ENCODE measurements around the gene FAM219B.

The FAM219B gene

GRCh38 chr15:74863239-74864056, 43.2 kb downstream of the FAM219B start:
- H3K4me1 ChIP-seq (ENCODE audit: control insufficient read depth, insufficient read depth, low read length, unreplicated experiment): peaks cover 10% of the 10 kb centered on the region
- H3K4me3 ChIP-seq (ENCODE audit: low read depth, low read length): no peak overlapping the region
- H3K27me3 ChIP-seq (ENCODE audit: insufficient read depth, low read length): no peaks in the 10 kb centered on the region
- no peak overlapping the region for H2AFZ ChIP-seq (ENCODE audit: low read length, unreplicated experiment)
- peaks cover 32% of the 10 kb centered on the region for H3K79me2 ChIP-seq (ENCODE audit: control insufficient read depth, insufficient read depth, low read length, unreplicated experiment)
- H3K36me3 ChIP-seq (ENCODE audit: insufficient read depth, low read length): peaks cover 9% of the 10 kb centered on the region; the same call in 1 of the 2 replicates
- no peak overlapping the region for H3K27ac ChIP-seq (ENCODE audit: low read depth, low read length)

DNA sequence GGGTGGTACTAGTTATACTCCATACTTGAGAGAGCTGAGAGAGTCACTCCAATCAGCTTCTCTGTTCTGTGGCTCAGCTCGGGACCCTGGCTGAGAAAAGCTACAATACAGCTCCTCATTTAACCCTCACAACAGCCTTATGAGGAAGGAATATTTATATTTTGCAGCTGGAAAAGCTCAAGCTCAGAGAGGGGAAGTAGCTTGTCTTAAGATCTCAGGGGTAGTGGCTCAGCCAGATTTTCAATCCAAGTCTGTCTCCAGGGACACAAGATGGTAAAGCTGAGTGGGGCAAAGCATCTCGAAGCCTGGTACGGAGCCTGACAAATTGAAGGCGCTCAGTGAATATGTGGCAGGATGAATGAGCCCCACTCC, 48.3 kb downstream of the FAM219B start:
- Histone ChIP-seq H3K4me1 (ENCODE audit: control insufficient read depth, insufficient read depth, low read length, unreplicated experiment) (peaks cover 1% of the 10 kb centered on the region), H3K79me2 (ENCODE audit: control insufficient read depth, insufficient read depth, low read length, unreplicated experiment) (peaks cover 12% of the 10 kb centered on the region), H2AFZ (ENCODE audit: low read length, unreplicated experiment) (no peak overlapping the region), H3K27ac (ENCODE audit: low read depth, low read length) (no peak overlapping the region), H3K4me3 (ENCODE audit: low read depth, low read length) (no peak overlapping the region), H3K36me3 (ENCODE audit: insufficient read depth, low read length) (no peaks in the 10 kb centered on the region), H3K27me3 (ENCODE audit: insufficient read depth, low read length) (no peaks in the 10 kb centered on the region)

DNA sequence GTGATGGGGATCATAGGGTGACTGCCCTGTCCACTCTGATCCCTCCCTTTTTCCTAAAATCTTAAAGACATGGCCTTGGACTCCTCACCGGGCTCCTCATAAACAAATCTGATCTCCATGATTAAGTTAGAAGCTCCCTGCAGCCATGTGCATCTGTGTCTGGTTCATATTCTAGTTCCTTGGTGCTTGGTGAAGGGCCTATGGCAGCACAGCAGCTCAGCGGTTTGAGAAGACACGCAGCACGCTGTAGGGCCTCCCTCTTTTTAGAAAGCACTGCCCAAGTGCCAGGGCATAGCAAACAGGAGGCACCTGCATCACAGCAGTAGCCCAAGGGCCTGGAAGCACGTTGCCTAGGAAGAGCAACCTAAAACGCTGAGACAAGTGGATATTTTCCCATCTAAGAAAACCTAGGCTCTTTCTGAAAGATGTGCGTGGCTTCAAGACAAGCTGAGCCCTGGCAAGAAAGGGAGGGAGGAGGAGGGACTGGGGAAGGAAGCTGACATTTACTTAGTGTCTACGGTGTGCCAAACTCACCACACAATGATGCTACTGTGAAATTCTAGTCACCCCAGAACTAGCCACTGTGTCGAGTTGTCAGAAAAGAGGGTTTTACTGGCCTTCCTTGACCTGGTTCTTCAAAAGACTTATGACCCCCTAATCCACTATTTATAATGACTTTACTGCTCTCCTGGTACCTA, 48.8 kb downstream of the FAM219B start:
- Histone ChIP-seq H3K79me2 (ENCODE audit: control insufficient read depth, insufficient read depth, low read length, unreplicated experiment) (peaks cover 12% of the 10 kb centered on the region), H3K27me3 (ENCODE audit: insufficient read depth, low read length) (no peaks in the 10 kb centered on the region), H3K4me3 (ENCODE audit: low read depth, low read length) (no peak overlapping the region), H3K36me3 (ENCODE audit: insufficient read depth, low read length) (no peaks in the 10 kb centered on the region), H3K27ac (ENCODE audit: low read depth, low read length) (no peak overlapping the region), H3K4me1 (ENCODE audit: control insufficient read depth, insufficient read depth, low read length, unreplicated experiment) (no peaks in the 10 kb centered on the region), H2AFZ (ENCODE audit: low read length, unreplicated experiment) (no peak overlapping the region)

DNA sequence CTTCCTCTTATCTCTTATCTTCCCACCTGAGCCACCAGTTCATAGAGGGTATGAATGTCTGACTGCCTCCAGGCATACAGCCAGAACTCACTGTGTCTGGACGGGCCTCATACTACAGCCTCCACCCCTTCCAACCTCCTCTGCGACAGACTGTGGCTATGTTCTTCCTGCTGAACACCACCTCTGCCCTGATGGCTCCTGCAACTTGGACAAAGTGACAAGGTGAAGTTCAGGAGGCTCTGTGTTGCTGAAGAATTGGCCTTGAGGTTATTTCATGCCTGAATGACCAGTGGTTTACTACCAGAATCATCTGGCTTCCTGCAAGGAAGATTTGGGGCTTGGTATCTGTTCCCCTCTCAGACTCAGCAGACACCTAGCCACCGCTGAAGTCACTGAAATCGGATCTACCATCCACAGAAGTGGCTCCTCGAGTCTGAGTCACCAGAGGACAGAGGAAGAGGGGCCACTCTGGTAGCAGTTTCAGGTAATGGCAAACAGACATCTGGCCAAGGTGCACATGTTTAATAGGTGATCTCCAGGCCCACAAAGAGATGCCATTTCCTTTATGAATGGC, 49.5 kb downstream of the FAM219B start:
- H3K27ac ChIP-seq (ENCODE audit: low read depth, low read length): no peak overlapping the region
- peaks cover 3% of the 10 kb centered on the region; the same call in 1 of the 2 replicates for H3K36me3 ChIP-seq (ENCODE audit: insufficient read depth, low read length)
- no peak overlapping the region for H2AFZ ChIP-seq (ENCODE audit: low read length, unreplicated experiment)
- H3K79me2 ChIP-seq (ENCODE audit: control insufficient read depth, insufficient read depth, low read length, unreplicated experiment): peaks cover 12% of the 10 kb centered on the region
- no peak overlapping the region for H3K4me3 ChIP-seq (ENCODE audit: low read depth, low read length)
- H3K4me1 ChIP-seq (ENCODE audit: control insufficient read depth, insufficient read depth, low read length, unreplicated experiment): no peaks in the 10 kb centered on the region
- H3K27me3 ChIP-seq (ENCODE audit: insufficient read depth, low read length): no peaks in the 10 kb centered on the region

DNA sequence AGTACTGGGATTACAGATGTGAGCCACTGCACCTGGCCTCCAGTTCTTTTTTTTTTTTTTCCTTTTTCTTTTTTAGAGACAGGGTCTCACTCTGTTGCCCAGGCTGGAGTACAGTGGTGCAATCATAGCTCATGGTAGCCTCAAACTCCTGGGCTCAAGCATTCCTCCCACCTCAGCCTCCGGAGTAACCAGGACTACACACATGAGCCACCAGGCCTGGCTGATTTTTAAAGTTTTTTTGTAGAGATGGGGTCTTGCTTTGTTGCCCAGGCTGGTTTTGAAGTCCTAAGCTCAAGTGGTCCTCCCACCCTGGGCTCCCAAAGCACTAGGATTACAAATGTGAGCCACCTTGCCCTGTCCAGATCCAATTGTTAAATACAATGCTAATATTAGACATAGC, 50.1 kb downstream of the FAM219B start:
- no peak overlapping the region for H3K4me3 ChIP-seq (ENCODE audit: low read depth, low read length)
- no peak overlapping the region for H2AFZ ChIP-seq (ENCODE audit: low read length, unreplicated experiment)
- no peak overlapping the region for H3K27ac ChIP-seq (ENCODE audit: low read depth, low read length)
- no peaks in the 10 kb centered on the region for H3K27me3 ChIP-seq (ENCODE audit: insufficient read depth, low read length)
- H3K36me3 ChIP-seq (ENCODE audit: insufficient read depth, low read length): peaks cover 3% of the 10 kb centered on the region; the same call in 1 of the 2 replicates
- H3K79me2 ChIP-seq (ENCODE audit: control insufficient read depth, insufficient read depth, low read length, unreplicated experiment): peaks cover 12% of the 10 kb centered on the region
- H3K4me1 ChIP-seq (ENCODE audit: control insufficient read depth, insufficient read depth, low read length, unreplicated experiment): no peaks in the 10 kb centered on the region

DNA sequence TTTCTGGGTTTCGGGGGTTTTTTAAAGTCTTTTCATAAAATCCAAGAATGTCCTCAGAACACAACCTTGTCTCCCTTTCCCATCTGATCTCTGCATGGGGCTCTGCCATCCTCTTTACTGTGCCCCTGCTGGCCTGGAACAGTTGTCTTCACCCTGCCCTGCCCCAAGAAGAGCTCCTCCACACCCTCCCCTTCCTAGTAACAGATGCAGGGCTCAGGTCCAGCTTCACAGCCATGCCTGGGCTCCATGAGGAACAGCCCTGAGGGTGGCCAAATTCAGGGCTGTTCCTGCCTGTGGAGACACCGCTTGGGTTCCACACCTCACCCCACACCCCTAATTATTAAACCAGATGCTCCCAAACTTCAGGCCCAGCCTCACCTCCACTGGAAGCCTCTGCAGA, 50.8 kb downstream of the FAM219B start:
- peaks cover 3% of the 10 kb centered on the region; the same call in 1 of the 2 replicates for H3K36me3 ChIP-seq (ENCODE audit: insufficient read depth, low read length)
- no peaks in the 10 kb centered on the region for H3K4me1 ChIP-seq (ENCODE audit: control insufficient read depth, insufficient read depth, low read length, unreplicated experiment)
- no peaks in the 10 kb centered on the region for H3K27me3 ChIP-seq (ENCODE audit: insufficient read depth, low read length)
- peaks cover 12% of the 10 kb centered on the region for H3K79me2 ChIP-seq (ENCODE audit: control insufficient read depth, insufficient read depth, low read length, unreplicated experiment)
- H3K27ac ChIP-seq (ENCODE audit: low read depth, low read length): no peak overlapping the region
- no peak overlapping the region for H3K4me3 ChIP-seq (ENCODE audit: low read depth, low read length)
- H2AFZ ChIP-seq (ENCODE audit: low read length, unreplicated experiment): no peak overlapping the region

- peaks cover 3% of the 10 kb centered on the region; the same call in 1 of the 2 replicates for H3K36me3 ChIP-seq (ENCODE audit: insufficient read depth, low read length)
- H3K4me1 ChIP-seq (ENCODE audit: control insufficient read depth, insufficient read depth, low read length, unreplicated experiment): no peaks in the 10 kb centered on the region
- H3K27me3 ChIP-seq (ENCODE audit: insufficient read depth, low read length): no peaks in the 10 kb centered on the region
- peaks cover 11% of the 10 kb centered on the region for H3K79me2 ChIP-seq (ENCODE audit: control insufficient read depth, insufficient read depth, low read length, unreplicated experiment)
- no peak overlapping the region for H2AFZ ChIP-seq (ENCODE audit: low read length, unreplicated experiment)
- no peak overlapping the region for H3K4me3 ChIP-seq (ENCODE audit: low read depth, low read length)
- no peak overlapping the region for H3K27ac ChIP-seq (ENCODE audit: low read depth, low read length)
Measured at GRCh38 chr15:74854453-74855022, 52.1 kb downstream of the FAM219B start.

DNA sequence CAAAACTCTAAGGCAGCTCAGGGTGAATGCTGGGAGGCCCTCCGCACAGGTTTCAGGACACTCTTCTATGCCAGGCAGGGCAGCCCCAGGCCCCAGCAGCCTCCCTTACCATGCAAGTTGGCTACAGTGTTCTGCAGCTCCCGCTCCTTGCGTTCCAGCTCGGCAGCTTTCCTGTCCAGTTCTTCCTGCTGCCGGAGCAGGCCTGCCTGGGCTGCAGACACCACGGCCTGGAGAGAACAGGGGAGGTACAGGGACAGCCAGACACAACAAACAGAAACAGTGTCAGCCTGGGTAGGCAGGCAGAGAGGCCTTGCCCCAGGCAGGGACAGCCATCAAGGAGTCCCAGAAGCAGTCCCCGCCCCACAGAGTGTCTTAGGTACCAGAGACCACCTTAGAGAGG, 54.7 kb downstream of the FAM219B start:
- no peaks in the 10 kb centered on the region for H3K27me3 ChIP-seq (ENCODE audit: insufficient read depth, low read length)
- no peak overlapping the region for H2AFZ ChIP-seq (ENCODE audit: low read length, unreplicated experiment)
- no peaks in the 10 kb centered on the region for H3K4me1 ChIP-seq (ENCODE audit: control insufficient read depth, insufficient read depth, low read length, unreplicated experiment)
- H3K27ac ChIP-seq (ENCODE audit: low read depth, low read length): no peak overlapping the region
- peaks cover 3% of the 10 kb centered on the region; the same call in 1 of the 2 replicates for H3K36me3 ChIP-seq (ENCODE audit: insufficient read depth, low read length)
- H3K79me2 ChIP-seq (ENCODE audit: control insufficient read depth, insufficient read depth, low read length, unreplicated experiment): no peaks in the 10 kb centered on the region
- no peak overlapping the region for H3K4me3 ChIP-seq (ENCODE audit: low read depth, low read length)

GRCh38 chr15:74850393-74850792, 56.3 kb downstream of the FAM219B start:
- Histone ChIP-seq H3K27me3 (ENCODE audit: insufficient read depth, low read length) (no peaks in the 10 kb centered on the region), H3K79me2 (ENCODE audit: control insufficient read depth, insufficient read depth, low read length, unreplicated experiment) (no peaks in the 10 kb centered on the region), H3K27ac (ENCODE audit: low read depth, low read length) (no peak overlapping the region), H2AFZ (ENCODE audit: low read length, unreplicated experiment) (no peak overlapping the region), H3K36me3 (ENCODE audit: insufficient read depth, low read length) (peaks cover 3% of the 10 kb centered on the region; the same call in 1 of the 2 replicates), H3K4me1 (ENCODE audit: control insufficient read depth, insufficient read depth, low read length, unreplicated experiment) (no peaks in the 10 kb centered on the region), H3K4me3 (ENCODE audit: low read depth, low read length) (no peak overlapping the region)

All from ACC112 (cell line).